T-helper 17 cell (primary cell): ENCODE measurements around the gene ALX3. TPM values are rescaled to one million over a fixed set of nuclear protein-coding genes. Genes with fewer than 3 reads are reported as not detected.

Experiments
- ATAC-seq: fragments of 150-1000 bp; cut with Tn5 transposase; 2 replicates; pipeline ENCODE4 v1.10.0; 2021; ENCODE audit warnings: mild to moderate bottlenecking, moderate library complexity
- DNase-seq, 3 donors: peaks; one replicate each; pipeline versions ENCODE4 v3.0.0 to v3.0.0-alpha.2; 2020 to 2021
- H3K9me3 ChIP-seq: one replicate; pipeline ENCODE4 v1.7.0; 2013; ENCODE audit warnings: low read length, mild to moderate bottlenecking; ENCODE audit not compliant: control insufficient read depth, poor library complexity, severe bottlenecking
- H3K27ac Mint-ChIP-seq: one replicate; pipeline ENCODE4 v1.8.0; 2022; ENCODE audit warnings: mild to moderate bottlenecking, moderate library complexity, mixed read lengths
- H3K27me3 Mint-ChIP-seq: one replicate; pipeline ENCODE4 v1.8.0; 2022; ENCODE audit warnings: mixed read lengths
- H3K36me3 Mint-ChIP-seq: one replicate; pipeline ENCODE4 v1.8.0; 2022; ENCODE audit warnings: low read depth, mixed read lengths
- H3K4me1 Mint-ChIP-seq: one replicate; pipeline ENCODE4 v1.8.0; 2022; ENCODE audit warnings: mild to moderate bottlenecking, mixed read lengths
- H3K4me3 Mint-ChIP-seq: one replicate; pipeline ENCODE4 v1.8.0; 2022; ENCODE audit warnings: mild to moderate bottlenecking, moderate library complexity, mixed read lengths
- total RNA-seq, 4 donors: library from RNA in 2 of 4; stranded (reverse) in 2 of 4; gene quantifications; one replicate each; pipeline ENCODE4 v1.2.3 and lab custom pipeline; 2022 to 2026

ALX3 gene
- total RNA-seq, 2 donors from 2014 or later = not detected

GRCh38 chr1:110067893-110068645 is 2.4 kb downstream of the ALX3 start:
- Mint-ChIP-seq H3K4me3 (peak overlapping the region; percentile 80), H3K27ac (peak overlapping the region; percentile 14), H3K36me3 (peaks cover 11% of the 10 kb centered on the region), H3K4me1 (peaks cover 13% of the 10 kb centered on the region), H3K27me3 (peaks cover 73% of the 10 kb centered on the region)
- DNase-seq = no peak
- no peak for ATAC-seq
- no peaks in the 10 kb centered on the region for H3K9me3 ChIP-seq

- H3K27me3 Mint-ChIP-seq = peaks cover 67% of the 10 kb centered on the region
- H3K36me3 Mint-ChIP-seq = peaks cover 11% of the 10 kb centered on the region
- no peaks in the 10 kb centered on the region for H3K9me3 ChIP-seq
- peak overlapping the region; percentile 80 for H3K4me3 Mint-ChIP-seq
- ATAC-seq (no peak), DNase-seq (no peak)
- peaks cover 13% of the 10 kb centered on the region for H3K4me1 Mint-ChIP-seq
- H3K27ac Mint-ChIP-seq = no peak overlapping the region
These were observed 3.0 kb downstream of the ALX3 start for GRCh38 chr1:110067479-110067892.

- H3K9me3 ChIP-seq = no peaks in the 10 kb centered on the region
- ATAC-seq = no peak
- DNase-seq = no peak
- H3K27me3 Mint-ChIP-seq = peaks cover 51% of the 10 kb centered on the region
- H3K36me3 Mint-ChIP-seq = peaks cover 9% of the 10 kb centered on the region
- H3K27ac Mint-ChIP-seq = no peak overlapping the region
- no peak overlapping the region for H3K4me3 Mint-ChIP-seq
- H3K4me1 Mint-ChIP-seq = peaks cover 15% of the 10 kb centered on the region
These were observed 4.6 kb downstream of the ALX3 start for GRCh38 chr1:110065841-110066240.

- Mint-ChIP-seq H3K4me1 (peaks cover 19% of the 10 kb centered on the region), H3K4me3 (no peak overlapping the region), H3K27me3 (peaks cover 47% of the 10 kb centered on the region), H3K36me3 (peaks cover 9% of the 10 kb centered on the region), H3K27ac (no peak overlapping the region)
- H3K9me3 ChIP-seq = no peaks in the 10 kb centered on the region
- ATAC-seq = no peak
- no peak for DNase-seq
These were observed 5.7 kb downstream of the ALX3 start for GRCh38 chr1:110064576-110065337.

GRCh38 chr1:110063781-110064180 is 6.7 kb downstream of the ALX3 start:
- Mint-ChIP-seq H3K27me3 (peaks cover 42% of the 10 kb centered on the region), H3K36me3 (peaks cover 9% of the 10 kb centered on the region), H3K4me3 (no peak overlapping the region), H3K4me1 (peaks cover 16% of the 10 kb centered on the region), H3K27ac (no peak overlapping the region)
- ATAC-seq (no peak), DNase-seq (no peak)
- H3K9me3 ChIP-seq = no peaks in the 10 kb centered on the region

GRCh38 chr1:110062612-110063011 is 7.9 kb downstream of the ALX3 start:
- Mint-ChIP-seq H3K4me3 (no peak overlapping the region), H3K27me3 (peaks cover 30% of the 10 kb centered on the region), H3K36me3 (peaks cover 7% of the 10 kb centered on the region), H3K27ac (no peak overlapping the region), H3K4me1 (peaks cover 8% of the 10 kb centered on the region)
- H3K9me3 ChIP-seq = no peaks in the 10 kb centered on the region
- DNase-seq (no peak), ATAC-seq (no peak)

GRCh38 chr1:110061341-110061740 is 9.1 kb downstream of the ALX3 start:
- DNase-seq = no peak
- Mint-ChIP-seq H3K4me3 (no peak overlapping the region), H3K27ac (no peak overlapping the region), H3K36me3 (peaks cover 5% of the 10 kb centered on the region), H3K27me3 (peaks cover 18% of the 10 kb centered on the region), H3K4me1 (peaks cover 8% of the 10 kb centered on the region)
- no peak for ATAC-seq
- no peaks in the 10 kb centered on the region for H3K9me3 ChIP-seq

- ATAC-seq (no peak), DNase-seq (no peak)
- peaks cover 8% of the 10 kb centered on the region for H3K4me1 Mint-ChIP-seq
- peaks cover 11% of the 10 kb centered on the region for H3K27me3 Mint-ChIP-seq
- H3K36me3 Mint-ChIP-seq = peaks cover 5% of the 10 kb centered on the region
- no peak overlapping the region for H3K27ac Mint-ChIP-seq
- no peaks in the 10 kb centered on the region for H3K9me3 ChIP-seq
- H3K4me3 Mint-ChIP-seq = no peak overlapping the region
These were observed 9.8 kb downstream of the ALX3 start for GRCh38 chr1:110060662-110061060.

- Mint-ChIP-seq H3K27me3 (peaks cover 11% of the 10 kb centered on the region), H3K4me3 (no peak overlapping the region), H3K27ac (no peak overlapping the region), H3K36me3 (peaks cover 5% of the 10 kb centered on the region), H3K4me1 (peaks cover 8% of the 10 kb centered on the region)
- no peaks in the 10 kb centered on the region for H3K9me3 ChIP-seq
- ATAC-seq (peak; percentile 84), DNase-seq (peak; percentile 50 to 72 (median 60))
These were observed 10.3 kb downstream of the ALX3 start for GRCh38 chr1:110060034-110060661.

GRCh38 chr1:110059133-110059863 is 11.2 kb downstream of the ALX3 start:
- Mint-ChIP-seq H3K4me3 (no peak overlapping the region), H3K27ac (no peak overlapping the region), H3K27me3 (peaks cover 5% of the 10 kb centered on the region), H3K4me1 (peaks cover 8% of the 10 kb centered on the region), H3K36me3 (peaks cover 5% of the 10 kb centered on the region)
- H3K9me3 ChIP-seq = no peaks in the 10 kb centered on the region
- no peak for ATAC-seq
- DNase-seq = no peak

GRCh38 chr1:110058591-110058990 is 11.9 kb downstream of the ALX3 start:
- ATAC-seq (no peak), DNase-seq (no peak)
- Mint-ChIP-seq H3K4me3 (no peak overlapping the region), H3K36me3 (peaks cover 8% of the 10 kb centered on the region), H3K27ac (no peak overlapping the region), H3K4me1 (peaks cover 10% of the 10 kb centered on the region), H3K27me3 (no peaks in the 10 kb centered on the region)
- no peaks in the 10 kb centered on the region for H3K9me3 ChIP-seq

- Mint-ChIP-seq H3K36me3 (peaks cover 8% of the 10 kb centered on the region), H3K4me1 (peaks cover 10% of the 10 kb centered on the region), H3K27me3 (no peaks in the 10 kb centered on the region), H3K27ac (no peak overlapping the region), H3K4me3 (no peak overlapping the region)
- ATAC-seq (no peak), DNase-seq (no peak)
- H3K9me3 ChIP-seq = no peaks in the 10 kb centered on the region
These were observed 12.4 kb downstream of the ALX3 start for GRCh38 chr1:110057963-110058518.
